LHCN-M2 (cell line): ENCODE measurements around the gene MYOT. TPM values are rescaled to one million over a fixed set of nuclear protein-coding genes. Genes with fewer than 3 reads are reported as not detected.
"Not testable (repeated sequence)": the region's sequence is repeated elsewhere in the genome, so short reads cannot be mapped to it uniquely, and the experiment has no call there.

Experiments
- DNase-seq: peaks from one replicate; pipeline ENCODE4 v3.0.0-alpha.2; 2012; ENCODE audit warnings: low read depth
- total RNA-seq: library from RNA; depleted of rRNA; stranded (reverse); fragments of >200 nt; gene quantifications from 2 replicates; pipeline ENCODE4 v1.2.3, GENCODE V29; 2014

The MYOT gene
- total RNA-seq, 1 experiment from 2014 or later = 0.46 TPM

- DNase-seq = no peak
Measured at GRCh38 chr5:137856201-137856600, 11.5 kb upstream of the MYOT start.

- DNase-seq = no peak
Measured at GRCh38 chr5:137856916-137857862, 10.5 kb upstream of the MYOT start.

- peak; percentile 61 for DNase-seq
Measured at GRCh38 chr5:137858223-137858916, 9.3 kb upstream of the MYOT start.

GRCh38 chr5:137858954-137859353 is 8.7 kb upstream of the MYOT start:
- no peak for DNase-seq

GRCh38 chr5:137862251-137862650 is 5.4 kb upstream of the MYOT start:
- peak; percentile 20 for DNase-seq

GRCh38 chr5:137863653-137864052 is 4.0 kb upstream of the MYOT start:
- DNase-seq = not testable (repeated sequence)

- no peak for DNase-seq
Measured at GRCh38 chr5:137866541-137867388, 895 bp upstream of the MYOT start.

GRCh38 chr5:137870647-137871339 is 3.1 kb downstream of the MYOT start:
- no peak for DNase-seq

GRCh38 chr5:137871571-137871970 is 3.9 kb downstream of the MYOT start:
- no peak for DNase-seq

- DNase-seq = no peak
Measured at GRCh38 chr5:137872466-137872865, 4.8 kb downstream of the MYOT start.

GRCh38 chr5:137876101-137876500 is 8.4 kb downstream of the MYOT start:
- no peak for DNase-seq

GRCh38 chr5:137880313-137880712 is 12.7 kb downstream of the MYOT start:
- DNase-seq = peak; percentile 59

GRCh38 chr5:137887831-137888230 is 20.2 kb downstream of the MYOT start:
- DNase-seq = no peak

- no peak for DNase-seq
Measured at GRCh38 chr5:137888466-137888862, 20.8 kb downstream of the MYOT start.

GRCh38 chr5:137888863-137889759 is 21.5 kb downstream of the MYOT start, which contains the start of gene PKD2L2:
PKD2L2 (plus strand) TSS chr5:137889457; CDS start chr5:137889492, 35 bp downstream.
- no peak for DNase-seq

- DNase-seq = no peak
Measured at GRCh38 chr5:137890845-137891244, 23.2 kb downstream of the MYOT start.

- no peak for DNase-seq
Measured at GRCh38 chr5:137891849-137892248, 24.2 kb downstream of the MYOT start.

- no peak for DNase-seq
Measured at GRCh38 chr5:137894586-137894985, 26.9 kb downstream of the MYOT start.

- no peak for DNase-seq
Measured at GRCh38 chr5:137896560-137896959, 28.9 kb downstream of the MYOT start.

GRCh38 chr5:137899493-137899892 is 31.8 kb downstream of the MYOT start:
- no peak for DNase-seq
